Mesendoderm (in vitro differentiated cells): ENCODE data around the gene NR1D1.

ENCODE experiments used
- DNase-seq: peaks from one replicate; pipeline ENCODE4 v3.0.0; 2013
- H2AK5ac ChIP-seq: 2 replicates; pipeline ENCODE4 v1.6.1; 2013; ENCODE audit warnings: low read length, inconsistent platforms
- H2BK120ac ChIP-seq: 2 replicates; pipeline ENCODE4 v1.6.1; 2013; ENCODE audit warnings: low read depth, mild to moderate bottlenecking, low read length, moderate library complexity, mixed read lengths
- H2BK15ac ChIP-seq: replicated peaks from 2 replicates; pipeline ENCODE4 v1.6.1; 2013; ENCODE audit warnings: low read depth, mild to moderate bottlenecking, moderate library complexity
- H2BK5ac ChIP-seq: 2 replicates; pipeline ENCODE4 v1.6.1; 2013; ENCODE audit warnings: low read length, inconsistent platforms
- H3K18ac ChIP-seq: 2 replicates; pipeline ENCODE4 v1.6.1; 2013; ENCODE audit warnings: mild to moderate bottlenecking, low read length, mixed read lengths
- H3K23ac ChIP-seq: one replicate; pipeline ENCODE4 v1.6.1; 2013; ENCODE audit warnings: low read length
- H3K27ac ChIP-seq: 2 replicates; pipeline ENCODE4 v1.5.1; 2013; ENCODE audit warnings: low read depth, mild to moderate bottlenecking, inconsistent platforms, low read length, moderate library complexity
- H3K27me3 ChIP-seq: 2 replicates; pipeline ENCODE4 v1.6.1; 2013; ENCODE audit warnings: low read length, control low read depth, mild to moderate bottlenecking, inconsistent platforms; ENCODE audit not compliant: insufficient read depth, poor library complexity
- H3K36me3 ChIP-seq: 2 replicates; pipeline ENCODE4 v1.6.1; 2013; ENCODE audit warnings: low read length, inconsistent platforms; ENCODE audit not compliant: control insufficient read depth, insufficient read depth
- H3K4ac ChIP-seq: one replicate; pipeline ENCODE4 v1.6.1; 2013; ENCODE audit warnings: low read depth, mild to moderate bottlenecking, low read length, moderate library complexity
- H3K4me1 ChIP-seq: 2 replicates; pipeline ENCODE4 v1.6.1; 2013; ENCODE audit warnings: low read depth, low read length, inconsistent platforms; ENCODE audit not compliant: control insufficient read depth
- H3K4me2 ChIP-seq: 2 replicates; pipeline ENCODE4 v1.6.1; 2013; ENCODE audit warnings: low read length
- H3K4me3 ChIP-seq: 2 replicates; pipeline ENCODE4 v1.5.1; 2013; ENCODE audit warnings: mild to moderate bottlenecking, low read length
- H3K56ac ChIP-seq: one replicate; pipeline ENCODE4 v1.6.1; 2013; ENCODE audit warnings: low read length
- H3K79me1 ChIP-seq: 2 replicates; pipeline ENCODE4 v1.6.1; 2013; ENCODE audit warnings: low read length, inconsistent platforms
- H3K79me2 ChIP-seq: 2 replicates; pipeline ENCODE4 v1.6.1; 2013; ENCODE audit warnings: mild to moderate bottlenecking, low read length; ENCODE audit not compliant: control insufficient read depth, insufficient read depth
- H3K9ac ChIP-seq: 2 replicates; pipeline ENCODE4 v1.6.1; 2013; ENCODE audit warnings: low read length, inconsistent platforms
- H4K5ac ChIP-seq: one replicate; pipeline ENCODE4 v1.6.1; 2013; ENCODE audit warnings: low read length
- H4K8ac ChIP-seq: one replicate; pipeline ENCODE4 v1.6.1; 2013; ENCODE audit warnings: low read depth, mild to moderate bottlenecking, control low read depth, low read length, moderate library complexity
- WGBS: extraction: QIAGEN DNeasy Blood & Tissue Kit; methylation state at CpG from one replicate; pipeline ENCODE4 v1.1.7; 2013; ENCODE audit warnings: low lambda C conversion rate, missing lambda C conversion rate; ENCODE audit not compliant: insufficient coverage; ENCODE audit errors: extremely low coverage; 5-methylcytosine and 5-hydroxymethylcytosine counted together

The NR1D1 gene

GRCh38 chr17:40134184-40134583 lies 33.8 kb upstream of the NR1D1 start:
- Histone ChIP-seq H3K56ac (no peak overlapping the region), H3K23ac (no peak overlapping the region), H2BK120ac (no peak overlapping the region), H3K79me2 (no peaks in the 10 kb centered on the region), H3K18ac (no peak overlapping the region), H3K9ac (no peak overlapping the region), H4K8ac (no peak overlapping the region), H3K27ac (peak overlapping the region; percentile 34), H3K4me1 (no peaks in the 10 kb centered on the region), H3K36me3 (peaks cover 17% of the 10 kb centered on the region), H2BK15ac (no peak overlapping the region), H3K4me2 (no peak overlapping the region), H3K27me3 (peaks cover 1% of the 10 kb centered on the region), H4K5ac (no peak overlapping the region), H3K4ac (no peak overlapping the region), H3K79me1 (peaks cover 4% of the 10 kb centered on the region), H2AK5ac (no peak overlapping the region), H2BK5ac (no peak overlapping the region), H3K4me3 (no peak overlapping the region)
- no CpG with 5 or more reads among the region's 7 CpGs for WGBS
- no peak for DNase-seq

DNA sequence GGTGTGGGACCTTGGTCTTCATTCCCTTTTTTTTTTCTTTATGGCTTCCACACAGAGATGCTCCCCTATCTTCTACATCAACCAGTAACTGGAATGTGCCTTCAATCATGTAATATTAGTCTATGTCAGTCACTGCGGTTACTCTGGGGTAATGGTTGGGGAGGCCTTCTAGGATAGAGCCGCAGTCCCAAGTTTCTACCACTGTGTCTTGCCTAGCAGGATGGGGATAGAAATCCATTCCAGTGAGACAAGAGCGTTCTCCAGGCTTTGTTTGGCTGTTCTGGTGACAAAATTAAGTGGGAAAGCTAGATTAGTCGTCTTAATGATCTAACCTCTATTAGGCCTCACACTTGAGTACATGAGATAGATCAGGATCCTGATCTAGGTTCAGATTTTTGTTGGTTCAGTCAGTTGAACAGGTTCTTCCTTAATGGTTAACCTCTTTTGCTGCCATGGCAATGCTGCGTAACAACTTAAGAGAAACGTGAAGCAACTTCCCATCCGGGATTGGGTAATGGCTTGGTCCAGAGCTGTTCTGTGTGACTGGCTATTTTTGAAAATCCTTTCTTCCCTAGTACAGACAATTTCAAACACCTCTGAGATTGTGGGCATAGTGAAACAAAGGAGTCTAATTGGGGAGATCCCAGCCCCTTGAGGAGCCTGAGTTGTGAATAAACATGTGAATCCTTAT lies 30.1 kb upstream of the NR1D1 start:
- Histone ChIP-seq H3K27ac (no peak overlapping the region), H3K27me3 (peaks cover 1% of the 10 kb centered on the region), H3K56ac (no peak overlapping the region), H3K9ac (no peak overlapping the region), H3K23ac (no peak overlapping the region), H2AK5ac (no peak overlapping the region), H2BK5ac (no peak overlapping the region), H3K79me1 (peaks cover 6% of the 10 kb centered on the region), H3K4ac (no peak overlapping the region), H3K4me1 (no peaks in the 10 kb centered on the region), H3K18ac (no peak overlapping the region), H3K4me3 (no peak overlapping the region), H3K36me3 (peaks cover 23% of the 10 kb centered on the region), H2BK15ac (no peak overlapping the region), H3K79me2 (peaks cover 12% of the 10 kb centered on the region), H4K8ac (no peak overlapping the region), H4K5ac (no peak overlapping the region), H3K4me2 (no peak overlapping the region), H2BK120ac (no peak overlapping the region)
- no CpG with 5 or more reads among the region's 7 CpGs for WGBS
- no peak for DNase-seq

- H2AK5ac ChIP-seq, result no peak overlapping the region
- no peak overlapping the region for H3K4me3 ChIP-seq
- H4K5ac ChIP-seq, result no peak overlapping the region
- no peak overlapping the region for H3K18ac ChIP-seq
- no peak overlapping the region for H4K8ac ChIP-seq
- peaks cover 21% of the 10 kb centered on the region for H3K79me2 ChIP-seq
- H3K56ac ChIP-seq, result no peak overlapping the region
- no peak overlapping the region for H2BK15ac ChIP-seq
- DNase-seq, result no peak
- peaks cover 23% of the 10 kb centered on the region for H3K36me3 ChIP-seq
- peaks cover 1% of the 10 kb centered on the region for H3K27me3 ChIP-seq
- no peak overlapping the region for H3K9ac ChIP-seq
- no peak overlapping the region for H3K4ac ChIP-seq
- H3K27ac ChIP-seq, result no peak overlapping the region
- no CpG with 5 or more reads among the region's 5 CpGs for WGBS
- no peak overlapping the region for H3K4me2 ChIP-seq
- H3K23ac ChIP-seq, result no peak overlapping the region
- peaks cover 2% of the 10 kb centered on the region for H3K4me1 ChIP-seq
- no peak overlapping the region for H2BK5ac ChIP-seq
- H2BK120ac ChIP-seq, result no peak overlapping the region
- H3K79me1 ChIP-seq, result peaks cover 8% of the 10 kb centered on the region
Observed at GRCh38 chr17:40129498-40129897, 29.1 kb upstream of the NR1D1 start.

GRCh38 chr17:40124279-40125141 lies 24.1 kb upstream of the NR1D1 start:
- Histone ChIP-seq H3K4me1 (peaks cover 3% of the 10 kb centered on the region), H4K8ac (no peak overlapping the region), H3K4me2 (peak overlapping the region; percentile 73), H3K27ac (no peak overlapping the region), H2AK5ac (no peak overlapping the region), H2BK5ac (no peak overlapping the region), H2BK15ac (no peak overlapping the region), H3K4me3 (peak overlapping the region; percentile 64), H3K56ac (peak overlapping the region; percentile 38), H4K5ac (no peak overlapping the region), H3K36me3 (peaks cover 7% of the 10 kb centered on the region), H3K79me2 (peaks cover 48% of the 10 kb centered on the region), H2BK120ac (no peak overlapping the region), H3K9ac (peak overlapping the region; percentile 98), H3K4ac (no peak overlapping the region), H3K23ac (no peak overlapping the region), H3K27me3 (no peaks in the 10 kb centered on the region), H3K79me1 (peaks cover 8% of the 10 kb centered on the region), H3K18ac (no peak overlapping the region)
- peak; percentile 59 for DNase-seq
- no CpG with 5 or more reads among the region's 9 CpGs for WGBS

DNA sequence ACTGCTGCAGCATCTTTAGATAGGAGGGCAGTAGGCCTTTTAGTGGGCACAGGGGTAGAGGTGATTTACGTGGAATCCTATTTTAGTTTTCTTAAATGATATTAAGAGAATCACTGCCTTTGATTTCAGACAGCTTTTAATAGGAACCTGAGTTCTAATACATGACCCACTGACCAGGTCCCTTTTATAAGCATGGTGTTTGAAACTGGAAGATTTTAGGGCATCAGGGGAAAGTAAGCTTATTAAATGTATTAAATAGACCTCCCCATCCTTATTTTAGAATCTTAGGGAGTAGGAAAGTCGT lies 23.4 kb upstream of the NR1D1 start:
- Histone ChIP-seq H2BK15ac (no peak overlapping the region), H3K27me3 (no peaks in the 10 kb centered on the region), H3K4me3 (peak overlapping the region; percentile 64), H3K4me1 (peaks cover 3% of the 10 kb centered on the region), H3K56ac (peak overlapping the region; percentile 98), H2AK5ac (no peak overlapping the region), H3K79me2 (peaks cover 48% of the 10 kb centered on the region), H3K18ac (no peak overlapping the region), H3K4ac (no peak overlapping the region), H2BK120ac (no peak overlapping the region), H3K9ac (peak overlapping the region; percentile 98), H3K27ac (no peak overlapping the region), H3K36me3 (peaks cover 6% of the 10 kb centered on the region), H4K5ac (no peak overlapping the region), H3K79me1 (peaks cover 8% of the 10 kb centered on the region), H3K23ac (no peak overlapping the region), H4K8ac (no peak overlapping the region), H3K4me2 (peak overlapping the region; percentile 73), H2BK5ac (no peak overlapping the region)
- DNase-seq, result no peak
- WGBS, result no CpG with 5 or more reads among the region's 2 CpGs
